NCI-H2107 treated with DMSO at 0.1 percent for 48 hours (cell line): Measurements from ENCODE around the gene PLCB1.
"Not testable (repeated sequence)": the region's sequence is repeated elsewhere in the genome, so short reads cannot be mapped to it uniquely, and the experiment has no call there.

Experiments used
- DNase-seq: peaks from one replicate; lab custom pipeline; 2025; ENCODE audit not compliant: unreplicated experiment; lab: John Stamatoyannopoulos, UW

PLCB1 gene

DNA sequence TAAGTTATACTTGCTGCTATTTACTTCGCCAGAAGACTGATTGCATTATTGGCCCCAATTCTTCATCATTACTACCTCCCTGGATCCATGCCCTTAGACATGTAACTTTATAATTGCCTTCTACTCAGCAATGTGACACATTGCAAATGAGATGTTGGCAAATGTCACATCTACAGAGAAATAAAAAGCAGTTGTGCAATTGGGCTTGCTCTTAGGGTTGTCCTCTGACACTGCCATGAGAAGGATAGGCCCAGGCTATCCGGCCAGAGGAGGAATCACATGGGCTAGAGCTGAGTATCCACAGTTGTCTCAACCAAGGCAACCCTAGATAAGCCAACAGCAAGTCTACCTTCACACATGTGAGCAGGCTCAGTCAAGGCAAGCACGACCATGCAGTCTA lies 447.0 kb downstream of the PLCB1 start:
- no peak for DNase-seq

GRCh38 chr20:8581446-8582183 lies 449.5 kb downstream of the PLCB1 start:
- DNase-seq, result no peak

GRCh38 chr20:8583012-8583565 lies 451.0 kb downstream of the PLCB1 start:
- DNase-seq, result no peak

DNA sequence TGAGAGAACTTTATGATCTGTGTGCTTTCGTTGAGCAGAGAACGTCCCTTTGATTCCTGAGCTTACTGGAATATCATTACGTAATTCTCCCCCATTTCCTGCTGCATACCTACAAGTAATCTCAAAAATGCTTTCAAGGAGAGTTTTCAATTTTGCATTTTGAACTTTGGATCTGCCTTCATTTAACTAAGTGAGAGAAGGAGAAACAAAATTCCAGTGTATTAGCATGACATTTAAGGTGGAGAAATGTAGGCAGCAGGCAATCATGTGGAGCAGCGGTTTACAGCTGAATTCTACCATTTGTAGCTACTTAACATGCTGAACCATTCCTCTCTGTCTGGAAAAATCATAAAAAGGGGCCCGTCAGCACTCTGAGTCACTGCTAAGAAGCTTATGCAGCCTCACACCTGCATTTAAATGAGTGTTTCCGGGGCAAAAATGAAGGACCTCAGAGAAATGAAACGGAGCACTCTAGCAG lies 451.5 kb downstream of the PLCB1 start:
- DNase-seq, result no peak

- DNase-seq, result no peak
These were observed 455.2 kb downstream of the PLCB1 start for GRCh38 chr20:8587251-8587650.

DNA sequence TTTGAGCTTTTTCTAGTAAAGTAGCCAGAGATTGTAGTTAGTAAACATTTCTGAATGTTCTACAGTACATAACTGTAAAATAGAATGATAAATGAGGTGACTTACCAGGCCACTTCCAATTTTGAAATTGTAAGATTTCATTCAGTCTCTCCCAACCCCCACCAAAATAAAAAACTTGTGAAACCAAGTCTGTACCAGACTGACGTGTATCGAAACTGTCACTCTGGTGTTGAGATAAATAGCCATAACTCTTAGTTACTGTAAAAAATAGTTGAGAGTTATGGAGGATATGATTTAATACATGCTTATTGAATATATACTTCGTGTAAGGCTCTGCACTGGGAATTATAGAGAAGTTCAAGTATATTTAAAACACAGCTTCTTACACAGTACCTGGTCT lies 455.7 kb downstream of the PLCB1 start:
- DNase-seq, result no peak

- no peak for DNase-seq
These were observed 457.9 kb downstream of the PLCB1 start for GRCh38 chr20:8589956-8590355.

GRCh38 chr20:8600910-8601541 lies 469.0 kb downstream of the PLCB1 start:
- DNase-seq, result not testable (repeated sequence)

DNA sequence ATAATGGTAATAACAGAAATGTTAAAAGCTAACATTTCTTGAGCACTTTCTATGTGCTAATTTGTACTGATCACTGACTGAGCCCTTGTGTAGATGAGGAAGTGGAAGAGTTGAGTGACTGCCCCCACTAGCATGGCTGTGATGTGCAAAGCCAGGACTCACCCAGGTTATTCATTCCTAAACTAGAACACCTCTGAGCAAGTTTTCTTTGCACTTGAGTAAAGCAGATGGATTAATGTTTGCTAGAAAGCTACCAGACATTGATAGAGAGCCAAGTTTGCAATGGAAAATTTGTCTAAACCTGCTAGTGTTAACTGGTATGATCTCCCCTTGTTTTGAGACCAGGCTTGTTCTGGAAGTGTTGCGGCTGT lies 469.5 kb downstream of the PLCB1 start:
- DNase-seq, result no peak

DNA sequence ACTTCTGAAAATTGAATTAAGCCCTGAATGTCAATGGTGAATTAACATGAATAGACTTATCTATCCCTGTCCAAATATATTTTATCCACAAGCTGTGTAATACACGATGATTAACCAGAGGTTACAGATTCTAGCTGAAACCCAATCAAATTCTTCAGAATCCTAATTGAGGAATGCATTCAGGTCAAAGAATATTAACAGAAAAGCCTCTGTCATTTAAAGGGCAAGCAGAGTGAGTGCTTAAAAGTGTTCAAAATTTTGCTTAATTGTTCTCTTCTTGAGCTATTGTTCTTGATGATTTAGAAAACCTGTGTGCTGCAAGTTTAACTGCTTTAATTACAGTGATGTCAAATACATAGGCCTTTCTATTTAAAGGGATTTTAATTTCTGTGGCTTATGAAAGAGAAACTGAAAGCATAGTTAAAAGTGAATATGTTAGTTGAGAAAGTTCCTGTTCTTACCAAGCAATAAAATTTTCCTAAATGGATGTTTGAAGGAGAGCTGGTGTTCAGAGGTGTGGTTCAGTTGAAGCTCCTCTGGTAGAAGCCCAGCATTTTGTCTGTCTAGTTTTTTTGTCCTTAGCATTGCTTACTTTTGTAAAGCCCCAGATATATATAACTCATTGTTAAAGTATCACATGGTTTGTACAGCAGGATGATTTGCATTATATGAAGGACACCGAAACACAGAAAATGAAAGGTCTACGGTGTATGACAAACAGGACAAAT lies 470.5 kb downstream of the PLCB1 start:
- DNase-seq, result no peak

DNA sequence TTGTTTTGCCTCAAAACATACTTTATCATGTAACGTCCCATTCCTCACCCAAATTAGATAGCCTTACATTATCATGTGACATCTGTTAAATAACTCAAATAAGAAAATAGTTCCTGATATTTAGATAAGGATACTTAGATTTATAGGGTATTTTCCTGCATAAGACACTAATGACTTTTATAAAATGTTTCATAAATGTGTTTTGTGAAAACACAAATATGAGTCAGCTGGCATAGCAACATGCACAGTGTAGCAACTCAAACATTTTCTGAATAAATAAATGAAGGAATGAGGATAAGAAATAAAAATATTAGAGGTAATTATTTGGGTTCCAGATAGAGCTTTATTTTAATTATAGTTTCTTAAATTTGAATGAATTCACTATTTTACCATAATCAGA lies 476.4 kb downstream of the PLCB1 start:
- no peak for DNase-seq

GRCh38 chr20:8616792-8617191 lies 484.7 kb downstream of the PLCB1 start:
- DNase-seq, result no peak

DNA sequence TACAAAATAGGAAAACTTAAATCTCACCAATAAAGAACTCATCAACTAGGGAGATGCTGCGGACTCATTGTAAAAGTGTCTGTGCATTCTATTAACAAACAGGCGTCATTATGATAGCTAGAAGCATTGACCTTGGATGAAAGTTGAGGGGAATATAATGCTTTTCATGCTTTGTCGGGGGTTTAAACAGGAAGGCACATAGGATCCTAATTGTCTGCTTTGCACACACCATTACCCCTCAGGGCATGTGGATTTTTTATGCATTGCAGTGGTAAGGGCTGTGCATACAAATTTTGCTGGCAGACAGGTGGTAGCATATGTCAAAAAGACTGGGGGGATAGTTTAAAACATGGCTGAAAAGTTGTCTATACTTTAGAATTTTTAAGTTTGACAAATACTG lies 488.9 kb downstream of the PLCB1 start:
- no peak for DNase-seq

- no peak for DNase-seq
These were observed 492.0 kb downstream of the PLCB1 start for GRCh38 chr20:8624046-8624445.

GRCh38 chr20:8624616-8625015 lies 492.6 kb downstream of the PLCB1 start:
- no peak for DNase-seq

- DNase-seq, result no peak
These were observed 495.4 kb downstream of the PLCB1 start for GRCh38 chr20:8627340-8628004.

DNA sequence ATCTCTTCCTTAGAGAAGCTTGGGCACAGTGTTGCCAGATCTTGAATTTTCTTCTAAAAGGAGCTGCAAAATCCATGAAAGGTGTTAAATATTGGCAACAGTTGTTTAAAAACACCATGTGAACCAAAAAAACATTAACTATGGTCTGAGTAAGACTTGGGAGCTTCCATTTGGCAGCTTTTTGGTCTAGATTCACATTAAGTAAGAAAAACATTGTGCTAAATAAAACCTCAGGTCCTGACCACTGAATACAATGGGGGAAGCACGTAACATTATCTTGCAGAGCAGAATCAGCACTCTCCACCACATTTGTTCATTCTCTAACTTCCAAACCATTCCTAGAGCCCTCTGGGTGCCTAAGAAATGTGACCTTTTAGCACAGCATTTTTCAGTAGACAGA lies 499.2 kb downstream of the PLCB1 start:
- DNase-seq, result no peak

DNA sequence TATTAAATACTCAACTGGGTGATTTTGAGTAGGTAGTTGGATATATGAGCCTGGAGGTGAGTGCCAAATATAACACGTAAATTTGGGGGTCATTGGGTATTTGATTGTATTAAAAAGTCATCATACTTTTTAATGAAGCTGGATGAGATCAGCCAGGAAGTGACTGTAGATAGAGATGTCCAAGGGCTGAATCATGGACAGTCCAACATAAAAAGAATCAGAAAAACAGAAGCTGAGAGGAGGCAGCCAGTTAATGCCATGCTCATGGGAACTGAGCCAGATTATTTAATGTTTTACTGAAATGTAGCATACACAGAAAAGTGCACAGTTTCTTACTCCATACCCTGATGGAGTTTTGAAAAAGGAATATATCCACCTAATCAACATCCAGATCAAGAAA lies 501.3 kb downstream of the PLCB1 start:
- DNase-seq, result no peak

- DNase-seq, result no peak
These were observed 503.0 kb downstream of the PLCB1 start for GRCh38 chr20:8635048-8635572.

- no peak for DNase-seq
These were observed 503.8 kb downstream of the PLCB1 start for GRCh38 chr20:8635837-8636236.
